HEK293T (cell line): ENCODE results near the gene UQCR10.

Source experiments
- CTCF ChIA-PET: fragments of 350-600 bp; formaldehyde crosslinking; extraction: SDS; loops from one replicate; lab custom pipeline; 2021; ENCODE audit warnings: antibody characterized with exemption, inconsistent platforms; lab: Yijun Ruan, JAX
- POLR2A ChIA-PET: fragments of 350-600 bp; formaldehyde crosslinking; extraction: SDS; loops from one replicate; lab custom pipeline; 2020; ENCODE audit warnings: antibody characterized with exemption, inconsistent platforms; lab: Yijun Ruan, JAX
- DNase-seq: peaks from one replicate; pipeline ENCODE4 v3.0.0; 2012; ENCODE audit warnings: mixed read lengths; ENCODE audit errors: extremely low spot score
- ARNT ChIP-seq: fragments of 450-650 bp; IDR thresholded peaks from 2 replicates; pipeline ENCODE4 v1.6.1; 2017; ENCODE audit warnings: mild to moderate bottlenecking
- BHLHE40 ChIP-seq: fragments of 450-650 bp; IDR thresholded peaks from 2 replicates; pipeline ENCODE4 v1.6.1; 2016; ENCODE audit warnings: mild to moderate bottlenecking, moderate library complexity, borderline replicate concordance
- CTBP1 ChIP-seq: fragments of 450-650 bp; IDR thresholded peaks from 2 replicates; pipeline ENCODE4 v1.6.1; 2016; ENCODE audit warnings: borderline replicate concordance
- ELF4 ChIP-seq: fragments of 450-650 bp; IDR thresholded peaks from 2 replicates; pipeline ENCODE4 v1.6.1; 2017; ENCODE audit warnings: antibody characterized with exemption
- FOXA1 ChIP-seq: fragments of 450-650 bp; IDR thresholded peaks from 2 replicates; pipeline ENCODE4 v1.6.1; 2016; ENCODE audit warnings: mild to moderate bottlenecking
- FOXK2 ChIP-seq: fragments of 450-650 bp; IDR thresholded peaks from 2 replicates; pipeline ENCODE4 v1.6.1; 2016; ENCODE audit warnings: mild to moderate bottlenecking
- FOXM1 ChIP-seq: fragments of 450-650 bp; IDR thresholded peaks from 2 replicates; pipeline ENCODE4 v1.6.1; 2017; ENCODE audit warnings: mild to moderate bottlenecking, borderline replicate concordance
- HDGF ChIP-seq: fragments of 450-650 bp; IDR thresholded peaks from 2 replicates; pipeline ENCODE4 v1.6.1; 2017; ENCODE audit warnings: antibody characterized with exemption, borderline replicate concordance
- L3MBTL2 ChIP-seq: fragments of 450-650 bp; conservative IDR thresholded peaks from 2 replicates; pipeline ENCODE4 v1.6.1; 2016; ENCODE audit warnings: mild to moderate bottlenecking
- LEF1 ChIP-seq: fragments of 450-650 bp; IDR thresholded peaks from 2 replicates; pipeline ENCODE4 v1.6.1; 2017; ENCODE audit warnings: mild to moderate bottlenecking, borderline replicate concordance
- NFRKB ChIP-seq: fragments of 450-650 bp; IDR thresholded peaks from 2 replicates; pipeline ENCODE4 v1.6.1; 2016; ENCODE audit warnings: mild to moderate bottlenecking, moderate library complexity
- SP1 ChIP-seq: fragments of 450-650 bp; IDR thresholded peaks from 2 replicates; pipeline ENCODE4 v1.6.1; 2017
- SUZ12 ChIP-seq: fragments of 450-650 bp; IDR thresholded peaks from 2 replicates; pipeline ENCODE4 v1.6.1; 2016; ENCODE audit warnings: mild to moderate bottlenecking
- TARDBP ChIP-seq: fragments of 450-650 bp; IDR thresholded peaks from 2 replicates; pipeline ENCODE4 v1.6.1; 2016
- ZNF384 ChIP-seq: fragments of 450-650 bp; IDR thresholded peaks from 2 replicates; pipeline ENCODE4 v1.6.1; 2016
- TF ChIP-seq, protein P1 (sequence below): fragments of 450-650 bp; IDR thresholded peaks from 2 replicates; pipeline ENCODE4 v1.6.1; 2016

Gene UQCR10

DNA sequence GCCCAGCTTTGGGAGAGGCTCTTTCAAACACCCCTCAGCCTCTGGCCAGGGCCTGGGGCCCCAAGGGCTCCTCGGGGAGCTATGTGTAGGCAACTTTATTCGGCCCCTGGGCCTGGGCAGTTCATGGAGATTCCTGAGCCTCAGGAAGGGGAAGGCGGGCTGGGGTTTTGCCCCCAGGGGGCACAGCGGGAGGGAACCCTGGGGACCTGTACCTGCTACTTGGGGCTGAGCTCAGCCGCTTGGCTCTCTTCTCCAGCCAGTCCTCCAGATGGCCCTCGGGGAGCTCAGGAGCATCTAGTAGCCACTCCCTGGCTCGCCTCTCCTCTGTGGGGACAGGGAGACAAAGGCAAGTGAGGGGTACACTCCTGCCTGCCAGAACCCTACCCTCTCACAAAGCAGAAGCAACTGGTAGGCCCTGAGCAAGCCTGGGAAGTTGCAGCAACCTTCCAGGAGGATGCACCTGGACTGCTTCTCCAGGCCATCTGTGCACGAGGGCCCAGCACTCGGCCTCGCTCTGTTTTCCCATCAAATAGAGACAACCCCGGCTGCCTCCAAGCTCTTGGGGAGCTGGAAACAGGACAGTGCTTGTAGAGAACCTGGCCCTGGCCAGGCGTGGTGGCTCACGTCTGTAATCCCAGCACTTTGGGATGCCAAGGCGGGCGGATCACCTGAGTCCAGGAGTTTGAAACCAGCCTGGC is 28.9 kb upstream of the UQCR10 start:
- no peak for DNase-seq
- ChIA-PET CTCF (no interaction called here), POLR2A (no interaction called here)

DNA sequence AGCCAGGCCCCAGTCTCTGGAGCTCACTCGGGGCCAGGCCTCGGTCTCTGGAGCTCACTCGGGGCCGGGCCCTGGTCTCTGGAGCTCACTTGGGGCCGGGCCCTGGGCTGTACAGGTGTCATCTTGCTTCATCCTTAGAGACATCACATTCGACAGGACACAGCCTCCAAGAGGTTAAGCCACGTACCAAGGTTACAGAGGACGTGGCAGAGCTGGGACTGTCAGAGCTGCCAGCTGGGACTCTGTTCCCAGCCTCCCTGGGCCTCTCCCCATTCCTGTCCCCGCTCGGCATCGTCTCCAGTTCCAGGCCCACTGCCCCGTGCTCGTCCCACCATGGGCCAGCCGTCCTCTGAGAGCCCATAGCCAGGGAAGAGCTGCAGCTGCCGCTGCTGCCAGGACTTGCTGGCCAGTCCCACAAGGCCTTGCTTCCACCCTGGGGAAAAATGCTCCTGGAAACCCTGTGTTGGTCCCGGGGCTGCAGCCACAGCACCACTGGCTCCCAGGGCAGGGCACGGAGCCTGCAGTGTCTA is 27.8 kb upstream of the UQCR10 start:
- POLR2A ChIA-PET, result no interaction called here
- TF ChIP-seq SUZ12, result no peak
- TF ChIP-seq ELF4, result no peak
- no peak for TF ChIP-seq TARDBP
- TF ChIP-seq FOXA1, result no peak
- TF ChIP-seq ZNF384, result no peak
- no peak for TF ChIP-seq HDGF
- TF ChIP-seq CTBP1, result no peak
- TF ChIP-seq L3MBTL2, result no peak
- no peak for TF ChIP-seq NFRKB
- no peak for DNase-seq
- CTCF ChIA-PET, result interaction anchor here (0.6 kb wide), 1 partner anchor 240 kb away, joined by 4 read pairs; no protein-coding TSS in a partner anchor

More for the DNA sequence above, 28.9 kb upstream of the UQCR10 start:
- TF ChIP-seq SP1 (no peak), NFRKB (no peak), ELF4 (no peak), BHLHE40 (no peak), SUZ12 (no peak), CTBP1 (no peak)
- TF ChIP-seq, protein P1, sequence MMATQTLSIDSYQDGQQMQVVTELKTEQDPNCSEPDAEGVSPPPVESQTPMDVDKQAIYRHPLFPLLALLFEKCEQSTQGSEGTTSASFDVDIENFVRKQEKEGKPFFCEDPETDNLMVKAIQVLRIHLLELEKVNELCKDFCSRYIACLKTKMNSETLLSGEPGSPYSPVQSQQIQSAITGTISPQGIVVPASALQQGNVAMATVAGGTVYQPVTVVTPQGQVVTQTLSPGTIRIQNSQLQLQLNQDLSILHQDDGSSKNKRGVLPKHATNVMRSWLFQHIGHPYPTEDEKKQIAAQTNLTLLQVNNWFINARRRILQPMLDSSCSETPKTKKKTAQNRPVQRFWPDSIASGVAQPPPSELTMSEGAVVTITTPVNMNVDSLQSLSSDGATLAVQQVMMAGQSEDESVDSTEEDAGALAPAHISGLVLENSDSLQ, result no peak

DNA sequence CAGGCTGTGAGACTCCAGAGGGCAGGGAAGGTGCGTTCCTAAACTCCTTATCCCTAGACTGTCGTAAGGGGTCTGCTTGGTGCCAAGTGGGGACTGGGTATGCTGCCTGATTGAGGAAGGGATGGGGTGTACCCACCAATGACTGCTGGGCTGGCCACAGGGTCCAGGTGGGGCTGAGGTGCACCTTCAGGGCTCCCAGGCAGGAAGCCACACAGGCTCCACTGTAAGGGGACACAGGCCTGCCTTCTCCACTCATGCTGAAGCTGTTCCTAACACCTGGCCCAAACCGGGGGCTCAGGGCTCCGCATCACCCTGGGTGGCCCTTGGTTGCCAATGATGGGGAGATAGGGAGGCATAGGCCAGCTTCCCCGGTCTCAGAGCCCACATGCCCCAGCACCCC is 27.0 kb upstream of the UQCR10 start:
- CTCF ChIA-PET, result no interaction called here
- DNase-seq, result no peak
- POLR2A ChIA-PET, result no interaction called here

DNA sequence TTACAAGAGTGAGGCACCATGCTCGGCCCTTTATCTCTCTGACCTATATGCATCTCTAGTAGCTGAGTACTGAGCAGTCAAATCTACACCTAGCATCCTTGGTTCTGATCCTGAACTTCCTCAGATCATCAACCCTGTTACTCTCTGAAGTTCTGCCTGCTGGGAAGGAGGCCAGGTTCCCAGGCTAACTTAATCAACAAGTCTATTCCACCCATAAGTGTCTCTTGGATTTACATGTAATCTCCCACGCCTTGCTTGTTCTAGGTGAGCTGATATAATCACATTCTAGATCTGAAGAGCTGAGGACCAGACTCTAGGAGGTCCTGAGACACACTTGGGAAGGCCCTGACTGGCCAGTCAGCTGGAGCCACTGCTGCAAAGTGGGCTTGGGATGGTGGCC is 25.2 kb upstream of the UQCR10 start:
- POLR2A ChIA-PET, result interaction anchor here (0.8 kb wide), 1 partner anchor 25 kb away, joined by 4 read pairs; the partner anchor contains the start of genes UQCR10 and ZMAT5
- no peak for DNase-seq
- CTCF ChIA-PET, result no interaction called here
- TF ChIP-seq ARNT, result no peak
- TF ChIP-seq FOXM1, result no peak
- no peak for TF ChIP-seq CTBP1
- TF ChIP-seq TARDBP, result no peak
- no peak for TF ChIP-seq NFRKB
- TF ChIP-seq, protein P1, result no peak
- TF ChIP-seq L3MBTL2, result no peak
- TF ChIP-seq LEF1, result no peak
- TF ChIP-seq ELF4, result no peak
- TF ChIP-seq SP1, result no peak
- TF ChIP-seq ZNF384, result no peak

More for the DNA sequence above, 27.0 kb upstream of the UQCR10 start:
- no peak for TF ChIP-seq FOXM1
- TF ChIP-seq FOXK2, result no peak
- no peak for TF ChIP-seq BHLHE40
- no peak for TF ChIP-seq SUZ12
- TF ChIP-seq CTBP1, result no peak
- TF ChIP-seq ELF4, result no peak

DNA sequence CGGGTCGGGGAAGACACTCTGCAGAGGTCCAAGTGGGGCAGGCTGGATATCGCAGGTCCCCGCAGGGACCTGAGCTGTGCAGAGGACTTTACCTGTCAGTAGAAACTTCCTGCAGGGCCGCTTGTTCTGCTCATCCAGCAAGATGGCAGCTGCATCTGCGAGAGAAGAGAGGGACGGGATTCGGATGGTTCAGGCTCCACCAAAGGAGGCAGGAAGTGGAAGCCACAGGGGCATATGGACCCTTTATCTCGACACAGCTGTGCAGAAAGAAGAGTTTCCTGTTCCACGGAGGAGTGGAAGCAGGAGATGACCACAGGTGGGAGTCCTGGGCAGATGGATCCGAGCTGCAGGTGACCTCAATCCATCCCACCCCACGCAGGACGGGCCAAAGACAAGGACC is 24.8 kb upstream of the UQCR10 start:
- TF ChIP-seq HDGF, result no peak
- TF ChIP-seq ZNF384, result no peak
- no peak for TF ChIP-seq NFRKB
- no peak for TF ChIP-seq L3MBTL2
- no peak for TF ChIP-seq LEF1
- no peak for TF ChIP-seq SP1
- TF ChIP-seq ARNT, result no peak
- no peak for TF ChIP-seq FOXM1
- no peak for TF ChIP-seq SUZ12
- TF ChIP-seq, protein P1, result no peak
- TF ChIP-seq BHLHE40, result no peak
- no peak for TF ChIP-seq FOXA1
- no peak for TF ChIP-seq ELF4
- no peak for TF ChIP-seq FOXK2
- TF ChIP-seq CTBP1, result no peak
- DNase-seq, result no peak
- ChIA-PET POLR2A (interaction anchor here (0.8 kb wide), 1 partner anchor 25 kb away, joined by 4 read pairs; the partner anchor contains the start of genes UQCR10 and ZMAT5), CTCF (no interaction called here)

DNA sequence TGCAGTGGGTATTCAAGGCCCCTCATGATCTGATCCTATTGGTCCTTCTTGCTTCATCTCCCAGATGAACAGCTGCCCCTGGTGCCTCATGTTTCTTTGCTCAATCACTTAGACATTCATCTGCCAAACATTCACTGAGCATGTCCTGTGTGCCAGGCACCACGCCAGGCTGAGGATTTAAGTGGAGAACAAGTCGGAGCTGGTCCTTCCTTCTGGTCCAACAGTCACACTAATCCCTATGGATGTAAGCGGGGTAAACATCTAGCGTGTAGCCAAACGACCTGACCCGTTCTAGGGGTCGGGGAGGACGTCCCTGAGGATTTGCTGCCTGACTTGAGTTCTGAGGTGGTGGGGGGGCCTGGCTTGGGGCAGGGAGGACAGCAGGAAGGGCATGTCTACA is 22.3 kb upstream of the UQCR10 start:
- DNase-seq, result no peak
- POLR2A ChIA-PET, result no interaction called here
- CTCF ChIA-PET, result no interaction called here
- TF ChIP-seq FOXK2 (no peak), FOXM1 (no peak)
